Panc1 (cell line): ENCODE data around the gene CRKL. TPM values are rescaled to one million over a fixed set of nuclear protein-coding genes. Genes with fewer than 3 reads are reported as not detected.

Experiments used
- ATAC-seq: fragments of 200-7000 bp; cut with Tn5 transposase; 2 replicates; pipeline ENCODE4 v1.9.1; 2020; ENCODE audit warnings: mild to moderate bottlenecking, moderate library complexity
- BruUV-seq: library from RNA; stranded (reverse); fragments of 400-500 nt; replicated peaks from 2 replicates; lab custom pipeline; 2021; lab: Mats Ljungman, UMichigan
- CTCF ChIA-PET: fragments of 300-600 bp; sonication (Branson Sonifier 250); formaldehyde crosslinking; loops from one replicate; lab custom pipeline; 2022; ENCODE audit warnings: antibody characterized with exemption; lab: Charles Lee
- POLR2A ChIA-PET: fragments of 300-600 bp; sonication (Branson Sonifier 250); formaldehyde crosslinking; loops from one replicate; lab custom pipeline; 2022; ENCODE audit warnings: antibody characterized with exemption; lab: Charles Lee
- DNase-seq: peaks from one replicate; pipeline ENCODE4 v3.0.0-alpha.2; 2010; ENCODE audit warnings: low read depth, low spot score
- H3K27ac ChIP-seq: 2 replicates; pipeline ENCODE4 v1.5.1; 2011; ENCODE audit warnings: mild to moderate bottlenecking, low read length, inconsistent platforms
- H3K27me3 ChIP-seq: fragments of 200-500 bp; sonication (Bioruptor generic); 2 replicates; pipeline ENCODE4 v1.6.0; 2014; ENCODE audit warnings: low read length, inconsistent platforms; ENCODE audit not compliant: control insufficient read depth, insufficient read depth
- H3K36me3 ChIP-seq: fragments of 200-500 bp; sonication (Bioruptor generic); 2 replicates; pipeline ENCODE4 v1.5.1; 2014; ENCODE audit warnings: inconsistent platforms, mild to moderate bottlenecking, low read length, moderate library complexity; ENCODE audit not compliant: control insufficient read depth, insufficient read depth
- H3K4me1 ChIP-seq: 2 replicates; pipeline ENCODE4 v1.5.1; 2011; ENCODE audit warnings: inconsistent platforms, mild to moderate bottlenecking, low read length, moderate library complexity; ENCODE audit not compliant: control insufficient read depth, insufficient read depth
- H3K4me3 ChIP-seq, 2 experiments: 2 replicates each; pipeline ENCODE4 v1.5.1; 2011 to 2012; ENCODE audit warnings: low read depth in 2 of 2, low read length in 2 of 2, mild to moderate bottlenecking in 2 of 2, inconsistent platforms in 1 of 2, moderate library complexity in 1 of 2
- H3K9me3 ChIP-seq: fragments of 200-500 bp; sonication (Bioruptor generic); 2 replicates; pipeline ENCODE4 v1.5.1; 2014; ENCODE audit warnings: low read depth, mild to moderate bottlenecking, inconsistent platforms, low read length, moderate library complexity; ENCODE audit not compliant: control insufficient read depth, insufficient read depth
- POLR2AphosphoS5 ChIP-seq: IDR thresholded peaks from 2 replicates; pipeline ENCODE4 v1.6.1; 2012; ENCODE audit warnings: mild to moderate bottlenecking, low read depth, low read length, moderate library complexity
- SIN3A ChIP-seq: IDR thresholded peaks from 2 replicates; pipeline ENCODE4 v1.6.1; 2012; ENCODE audit warnings: low read depth, mild to moderate bottlenecking, low read length, moderate library complexity, borderline replicate concordance; ENCODE audit not compliant: insufficient read depth
- TCF7L2 ChIP-seq: IDR thresholded peaks from 2 replicates; pipeline ENCODE4 v1.6.1; 2011; ENCODE audit warnings: mild to moderate bottlenecking, low read depth, low read length, inconsistent platforms
- in situ Hi-C: cut with HindIII; loops from 2 replicates; pipeline ENCODE4 v1.10.0; 2016; ENCODE audit warnings: low sequenced_read_pairs, low pct_unique_long_range_greater_than_20kb
- intact Hi-C: fragments of 100-400 bp; cut with micrococcal nuclease; formaldehyde crosslinking; loops from one replicate; pipeline ENCODE4 v1.10.0; 2022; ENCODE audit not compliant: unreplicated experiment
- total RNA-seq: library from RNA; stranded (reverse); gene quantifications from one replicate; pipeline ENCODE4 v1.2.1, GENCODE V29; 2021; ENCODE audit not compliant: unreplicated experiment
- TF ChIP-seq, protein P1 (sequence below): fragments of 450-650 bp; IDR thresholded peaks from 2 replicates; pipeline ENCODE4 v1.5.1; 2017; ENCODE audit warnings: mild to moderate bottlenecking
- TF ChIP-seq, protein P2 (sequence below), 2 experiments: IDR thresholded peaks; 2 replicates each; pipeline ENCODE4 v1.6.1; 2011 to 2012; ENCODE audit warnings: low read depth in 2 of 2, control low read depth in 1 of 2, low read length in 1 of 2, mild to moderate bottlenecking in 1 of 2, moderate library complexity in 1 of 2; ENCODE audit not compliant: insufficient read depth in 1 of 2

CRKL gene
- total RNA-seq, 1 experiment from 2014 or later = 59.4 TPM

DNA sequence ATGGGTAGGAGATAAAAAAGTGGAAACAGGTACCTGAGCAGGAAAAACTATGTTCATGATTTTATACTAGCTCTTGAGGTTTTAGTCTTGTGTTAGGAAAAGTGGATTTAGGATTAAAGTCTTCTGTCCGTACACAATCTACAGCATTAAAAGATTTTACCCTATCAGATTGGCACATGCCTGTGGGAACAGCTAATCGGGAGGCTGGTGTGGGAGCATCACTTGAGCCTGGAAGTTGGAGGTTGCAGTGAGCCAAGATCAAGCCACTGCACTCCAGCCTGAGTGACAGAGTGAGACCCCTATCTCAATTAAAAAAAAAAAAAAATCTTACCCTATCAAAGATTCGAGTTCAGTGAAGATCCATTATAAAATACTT, 12.2 kb upstream of the CRKL start:
- no TSS peak for BruUV-seq
- TF ChIP-seq SIN3A (no peak), POLR2AphosphoS5 (no peak), TCF7L2 (no peak)
- TF ChIP-seq, protein P1, sequence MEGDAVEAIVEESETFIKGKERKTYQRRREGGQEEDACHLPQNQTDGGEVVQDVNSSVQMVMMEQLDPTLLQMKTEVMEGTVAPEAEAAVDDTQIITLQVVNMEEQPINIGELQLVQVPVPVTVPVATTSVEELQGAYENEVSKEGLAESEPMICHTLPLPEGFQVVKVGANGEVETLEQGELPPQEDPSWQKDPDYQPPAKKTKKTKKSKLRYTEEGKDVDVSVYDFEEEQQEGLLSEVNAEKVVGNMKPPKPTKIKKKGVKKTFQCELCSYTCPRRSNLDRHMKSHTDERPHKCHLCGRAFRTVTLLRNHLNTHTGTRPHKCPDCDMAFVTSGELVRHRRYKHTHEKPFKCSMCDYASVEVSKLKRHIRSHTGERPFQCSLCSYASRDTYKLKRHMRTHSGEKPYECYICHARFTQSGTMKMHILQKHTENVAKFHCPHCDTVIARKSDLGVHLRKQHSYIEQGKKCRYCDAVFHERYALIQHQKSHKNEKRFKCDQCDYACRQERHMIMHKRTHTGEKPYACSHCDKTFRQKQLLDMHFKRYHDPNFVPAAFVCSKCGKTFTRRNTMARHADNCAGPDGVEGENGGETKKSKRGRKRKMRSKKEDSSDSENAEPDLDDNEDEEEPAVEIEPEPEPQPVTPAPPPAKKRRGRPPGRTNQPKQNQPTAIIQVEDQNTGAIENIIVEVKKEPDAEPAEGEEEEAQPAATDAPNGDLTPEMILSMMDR = no peak
- TF ChIP-seq, protein P2, sequence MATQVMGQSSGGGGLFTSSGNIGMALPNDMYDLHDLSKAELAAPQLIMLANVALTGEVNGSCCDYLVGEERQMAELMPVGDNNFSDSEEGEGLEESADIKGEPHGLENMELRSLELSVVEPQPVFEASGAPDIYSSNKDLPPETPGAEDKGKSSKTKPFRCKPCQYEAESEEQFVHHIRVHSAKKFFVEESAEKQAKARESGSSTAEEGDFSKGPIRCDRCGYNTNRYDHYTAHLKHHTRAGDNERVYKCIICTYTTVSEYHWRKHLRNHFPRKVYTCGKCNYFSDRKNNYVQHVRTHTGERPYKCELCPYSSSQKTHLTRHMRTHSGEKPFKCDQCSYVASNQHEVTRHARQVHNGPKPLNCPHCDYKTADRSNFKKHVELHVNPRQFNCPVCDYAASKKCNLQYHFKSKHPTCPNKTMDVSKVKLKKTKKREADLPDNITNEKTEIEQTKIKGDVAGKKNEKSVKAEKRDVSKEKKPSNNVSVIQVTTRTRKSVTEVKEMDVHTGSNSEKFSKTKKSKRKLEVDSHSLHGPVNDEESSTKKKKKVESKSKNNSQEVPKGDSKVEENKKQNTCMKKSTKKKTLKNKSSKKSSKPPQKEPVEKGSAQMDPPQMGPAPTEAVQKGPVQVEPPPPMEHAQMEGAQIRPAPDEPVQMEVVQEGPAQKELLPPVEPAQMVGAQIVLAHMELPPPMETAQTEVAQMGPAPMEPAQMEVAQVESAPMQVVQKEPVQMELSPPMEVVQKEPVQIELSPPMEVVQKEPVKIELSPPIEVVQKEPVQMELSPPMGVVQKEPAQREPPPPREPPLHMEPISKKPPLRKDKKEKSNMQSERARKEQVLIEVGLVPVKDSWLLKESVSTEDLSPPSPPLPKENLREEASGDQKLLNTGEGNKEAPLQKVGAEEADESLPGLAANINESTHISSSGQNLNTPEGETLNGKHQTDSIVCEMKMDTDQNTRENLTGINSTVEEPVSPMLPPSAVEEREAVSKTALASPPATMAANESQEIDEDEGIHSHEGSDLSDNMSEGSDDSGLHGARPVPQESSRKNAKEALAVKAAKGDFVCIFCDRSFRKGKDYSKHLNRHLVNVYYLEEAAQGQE (IDR thresholded peaks at IDR 0.05; ENCODE audit: insufficient read depth in 1 of 2, low read depth in 2 of 2, low read length in 1 of 2) = no peak
- POLR2A ChIA-PET = no interaction called here

DNA sequence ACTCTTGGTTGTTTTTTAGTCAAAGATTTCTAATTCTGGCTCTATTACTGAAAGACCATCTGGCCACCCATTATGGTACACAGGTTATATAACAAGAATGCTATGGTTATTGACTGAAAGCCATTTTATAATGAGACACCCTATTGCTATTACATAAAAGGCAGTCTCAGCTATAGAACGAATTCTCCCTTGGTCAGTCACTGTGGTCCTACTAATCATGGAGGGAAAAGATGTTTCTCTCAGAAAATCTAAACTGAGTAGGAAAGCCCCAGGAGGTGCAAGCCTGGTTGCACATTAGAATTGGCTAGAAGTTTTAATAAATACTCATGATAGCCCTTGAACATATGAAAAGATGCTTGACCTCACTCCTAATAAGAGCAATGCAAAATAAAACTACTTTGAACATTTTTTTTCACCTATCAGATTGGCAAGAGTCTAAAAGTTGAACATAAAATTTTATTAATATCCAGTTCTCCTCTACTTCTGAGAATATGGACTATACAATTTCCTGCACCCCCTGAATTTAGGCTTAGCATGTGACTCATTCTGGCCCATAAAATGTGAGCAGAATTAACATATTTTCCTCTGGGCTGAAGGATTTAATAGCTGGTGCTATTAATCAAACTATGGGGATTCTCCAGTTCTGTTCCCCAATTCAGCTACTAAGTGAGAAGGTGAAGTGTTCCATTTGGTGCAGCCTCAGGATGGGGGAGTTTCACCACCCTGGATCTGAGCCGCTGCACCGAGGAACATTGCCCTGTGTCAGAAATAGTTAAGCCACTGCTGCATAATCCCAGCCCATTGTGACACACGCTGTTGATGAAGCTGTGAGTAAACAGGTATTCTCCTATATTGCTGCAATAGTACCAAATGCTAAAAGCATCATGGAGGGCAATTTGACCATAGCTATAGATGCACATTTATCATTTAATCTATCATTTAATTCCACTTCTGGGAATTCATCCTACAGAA, 11.5 kb upstream of the CRKL start:
- Histone ChIP-seq H3K4me3 (no peak overlapping the region), H3K4me1 (no peaks in the 10 kb centered on the region), H3K27ac (no peak overlapping the region), H3K27me3 (no peaks in the 10 kb centered on the region), H3K9me3 (no peaks in the 10 kb centered on the region), H3K36me3 (no peaks in the 10 kb centered on the region)
- ChIA-PET POLR2A (no interaction called here), CTCF (no interaction called here)
- TF ChIP-seq, protein P1 = no peak
- no peak for TF ChIP-seq SIN3A
- TF ChIP-seq TCF7L2 = no peak
- TF ChIP-seq, protein P2 (IDR thresholded peaks at IDR 0.05; ENCODE audit: insufficient read depth in 1 of 2, low read depth in 2 of 2, low read length in 1 of 2) = no peak
- no peak for TF ChIP-seq POLR2AphosphoS5
- no TSS peak for BruUV-seq
- in situ Hi-C loops = no loop called here
- ATAC-seq (no peak), DNase-seq (no peak)
- intact Hi-C loops = no loop called here

More for the DNA sequence above, 12.2 kb upstream of the CRKL start:
- H3K27me3 ChIP-seq = no peaks in the 10 kb centered on the region
- H3K9me3 ChIP-seq = no peaks in the 10 kb centered on the region
- H3K4me1 ChIP-seq = no peaks in the 10 kb centered on the region
- in situ Hi-C loops = no loop called here
- ATAC-seq = no peak
- H3K4me3 ChIP-seq = no peak overlapping the region
- no peak overlapping the region for H3K27ac ChIP-seq
- intact Hi-C loops = no loop called here
- no peaks in the 10 kb centered on the region for H3K36me3 ChIP-seq
- DNase-seq = no peak
- CTCF ChIA-PET = interaction anchor here (0.7 kb wide), 1 partner anchor 19 kb away, joined by 7 read pairs; no protein-coding TSS in a partner anchor
